Skin of body (tissue), 3 donors: ENCODE measurements around the gene PPP1R14B. TPM values are rescaled to one million over a fixed set of nuclear protein-coding genes. Genes with fewer than 3 reads are reported as not detected.

ENCODE experiments used
- DNase-seq: peaks from one replicate; lab custom pipeline; 2025; lab: John Stamatoyannopoulos, UW
- small RNA-seq: library from RNA; depleted of rRNA; stranded (forward); fragments of <200 nt; gene quantifications from one replicate; pipeline ENCODE3, GENCODE V24; 2014; ENCODE audit warnings: low replicate concordance
- total RNA-seq: library from RNA; depleted of rRNA; stranded (reverse); fragments of >200 nt; gene quantifications from one replicate; pipeline ENCODE4 v1.2.3, GENCODE V29; 2014

Gene PPP1R14B
- total RNA-seq, 1 donor from 2014 or later, result 43.1 TPM

GRCh38 chr11:64210301-64211020 lies 36.3 kb downstream of the PPP1R14B start:
- no peak for DNase-seq

- no peak for DNase-seq
These were observed 37.2 kb downstream of the PPP1R14B start for GRCh38 chr11:64209563-64209843.

- no peak for DNase-seq
These were observed 37.8 kb downstream of the PPP1R14B start for GRCh38 chr11:64208796-64209562.

GRCh38 chr11:64208086-64208795 lies 38.5 kb downstream of the PPP1R14B start:
- no peak for DNase-seq

GRCh38 chr11:64207256-64208085 lies 39.3 kb downstream of the PPP1R14B start:
- peak; percentile 64 for DNase-seq

GRCh38 chr11:64206457-64207255 lies 40.1 kb downstream of the PPP1R14B start, which contains the start of gene FERMT3:
FERMT3 (plus strand) TSS chr11:64206721; CDS start chr11:64207365, 644 bp downstream.
- no peak for DNase-seq

- peak; percentile 82 for DNase-seq
These were observed 42.2 kb downstream of the PPP1R14B start for GRCh38 chr11:64204464-64204989.

- no peak for DNase-seq
These were observed 42.7 kb downstream of the PPP1R14B start for GRCh38 chr11:64204080-64204440.

- no peak for DNase-seq
These were observed 43.2 kb downstream of the PPP1R14B start for GRCh38 chr11:64203421-64204079.

- no peak for DNase-seq
These were observed 43.8 kb downstream of the PPP1R14B start for GRCh38 chr11:64202992-64203391.

- DNase-seq, result no peak
These were observed 45.2 kb downstream of the PPP1R14B start for GRCh38 chr11:64201543-64201942.

- DNase-seq, result no peak
These were observed 48.2 kb downstream of the PPP1R14B start for GRCh38 chr11:64198511-64198910.

- DNase-seq, result no peak
These were observed 50.1 kb downstream of the PPP1R14B start for GRCh38 chr11:64196626-64197025.

Small RNAs within 50 kb of the gene (small RNA-seq; reads per million reads assigned to genes)
- not detected for gene RF00019

Other genes starting within 250 kb of the PPP1R14B start
- gene FLRT1, start 211.0 kb downstream of the PPP1R14B start, total RNA-seq, result 1.6 TPM
- gene MACROD1, start 80.8 kb downstream of the PPP1R14B start, total RNA-seq, result 23.1 TPM
- 67.6 TPM for gene STIP1, start 60.8 kb downstream of the PPP1R14B start, total RNA-seq
- 7.2 TPM for gene FERMT3, start 40.2 kb downstream of the PPP1R14B start, total RNA-seq
- 13.7 TPM for gene TRPT1, start 20.8 kb downstream of the PPP1R14B start, total RNA-seq
- gene NUDT22, start 20.7 kb downstream of the PPP1R14B start, total RNA-seq, result 13.7 TPM
- gene DNAJC4, start 16.4 kb downstream of the PPP1R14B start, total RNA-seq, result 15.2 TPM
- 31.9 TPM for gene VEGFB, start 12.4 kb downstream of the PPP1R14B start, total RNA-seq
- 39.4 TPM for gene FKBP2, start 5.8 kb downstream of the PPP1R14B start, total RNA-seq
- 17.4 TPM for gene PLCB3, start 4.6 kb upstream of the PPP1R14B start, total RNA-seq
- gene BAD, start 37.7 kb upstream of the PPP1R14B start, total RNA-seq, result 27.5 TPM
- 4.7 TPM for gene GPR137, start 38.9 kb upstream of the PPP1R14B start, total RNA-seq
- not detected for gene KCNK4, start 44.4 kb upstream of the PPP1R14B start, total RNA-seq
- 0.39 TPM for gene CATSPERZ, start 53.4 kb upstream of the PPP1R14B start, total RNA-seq
- gene ESRRA, start 58.6 kb upstream of the PPP1R14B start, total RNA-seq, result 12.0 TPM
- 108 TPM for gene TRMT112, start 70.6 kb upstream of the PPP1R14B start, total RNA-seq
- 81.9 TPM for gene PRDX5, start 71.2 kb upstream of the PPP1R14B start, total RNA-seq
- gene CCDC88B, start 93.3 kb upstream of the PPP1R14B start, total RNA-seq, result 5.9 TPM
- gene RPS6KA4, start 112.2 kb upstream of the PPP1R14B start, total RNA-seq, result 9.7 TPM